Hepatocyte (in vitro differentiated cells): ENCODE measurements around the gene PTPRZ1. TPM values are rescaled to one million over a fixed set of nuclear protein-coding genes. Genes with fewer than 3 reads are reported as not detected.

Source experiments
- DNase-seq: peaks from one replicate; pipeline ENCODE4 v3.0.0-alpha.2; 2016; ENCODE audit warnings: low spot score
- H2AFZ ChIP-seq: fragments of 200-600 bp; sonication (generic); 2 replicates; pipeline ENCODE4 v1.6.0; 2016; ENCODE audit warnings: antibody characterized with exemption, mild to moderate bottlenecking
- H3K27ac ChIP-seq: fragments of 200-600 bp; sonication (generic); 2 replicates; pipeline ENCODE4 v1.5.1; 2016; ENCODE audit warnings: mild to moderate bottlenecking
- H3K27me3 ChIP-seq: fragments of 200-600 bp; sonication (generic); 2 replicates; pipeline ENCODE4 v1.6.1; 2016
- H3K36me3 ChIP-seq: fragments of 200-600 bp; sonication (generic); replicated peaks from 2 replicates; pipeline ENCODE4 v1.5.1; 2016; ENCODE audit warnings: low read depth; ENCODE audit not compliant: insufficient read depth
- H3K4me1 ChIP-seq: fragments of 200-600 bp; sonication (generic); 2 replicates; pipeline ENCODE4 v1.5.1; 2016; ENCODE audit warnings: mild to moderate bottlenecking, moderate library complexity; ENCODE audit not compliant: insufficient read depth
- H3K4me2 ChIP-seq: fragments of 200-600 bp; sonication (generic); 2 replicates; pipeline ENCODE4 v1.6.0; 2016
- H3K4me3 ChIP-seq: fragments of 200-600 bp; sonication (generic); 2 replicates; pipeline ENCODE4 v1.5.1; 2016; ENCODE audit warnings: mild to moderate bottlenecking
- H3K79me2 ChIP-seq: fragments of 200-600 bp; sonication (generic); 2 replicates; pipeline ENCODE4 v1.6.0; 2017; ENCODE audit warnings: mild to moderate bottlenecking
- H3K9me2 ChIP-seq: fragments of 200-600 bp; sonication (generic); replicated peaks from 2 replicates; pipeline ENCODE4 v1.6.0; 2017; ENCODE audit warnings: mild to moderate bottlenecking; ENCODE audit not compliant: insufficient read depth
- H3K9me3 ChIP-seq: fragments of 200-600 bp; sonication (generic); 2 replicates; pipeline ENCODE4 v1.5.1; 2016; ENCODE audit warnings: low read depth, mild to moderate bottlenecking
- H4K20me1 ChIP-seq: fragments of 200-600 bp; sonication (generic); 2 replicates; pipeline ENCODE4 v1.6.0; 2016; ENCODE audit warnings: mild to moderate bottlenecking; ENCODE audit not compliant: insufficient read depth, poor library complexity, severe bottlenecking
- CTCF ChIP-seq: fragments of 200-600 bp; sonication (generic); IDR thresholded peaks from 2 replicates; pipeline ENCODE4 v1.5.1; 2016; ENCODE audit warnings: antibody characterized with exemption, mild to moderate bottlenecking; ENCODE audit not compliant: poor library complexity
- EZH2 ChIP-seq: fragments of 200-600 bp; sonication (generic); IDR thresholded peaks from 2 replicates; pipeline ENCODE4 v1.6.1; 2016; ENCODE audit warnings: antibody characterized with exemption, mild to moderate bottlenecking, borderline replicate concordance
- EZH2phosphoT487 ChIP-seq: fragments of 200-600 bp; sonication (generic); IDR thresholded peaks from one replicate; pipeline ENCODE4 v1.6.1; 2018; ENCODE audit warnings: antibody characterized with exemption, mild to moderate bottlenecking, low read depth, moderate library complexity; ENCODE audit not compliant: unreplicated experiment, severe bottlenecking
- WGBS: methylation state at CpG from one replicate; pipeline ENCODE4 v1.1.6; 2016; ENCODE audit warnings: low lambda C conversion rate; ENCODE audit errors: missing lambda C conversion rate; 5-methylcytosine and 5-hydroxymethylcytosine counted together
- polyA plus RNA-seq: library from polyadenylated mRNA; unstranded; fragments of >200 nt; fragmentation: Nextera tagmentation; extraction: Ambion mirVana; gene quantifications from 2 replicates; pipeline ENCODE4 v1.2.1, GENCODE V29; 2016
- total RNA-seq: library from RNA; depleted of rRNA; stranded (reverse); fragments of >200 nt; gene quantifications from 2 replicates; pipeline ENCODE4 v1.2.3, GENCODE V29; 2014

The PTPRZ1 gene
- total and polyA plus RNA-seq, 2 experiments from 2014 or later: 0.41 to 5.0 TPM

- no peak overlapping the region for H3K4me2 ChIP-seq
- no peaks in the 10 kb centered on the region for H3K36me3 ChIP-seq
- H3K27ac ChIP-seq: no peak overlapping the region
- H3K4me3 ChIP-seq: no peak overlapping the region
- no peak for TF ChIP-seq EZH2phosphoT487
- peak; percentile 63 for TF ChIP-seq CTCF
- no peak for TF ChIP-seq EZH2
- H3K9me2 ChIP-seq: no peaks in the 10 kb centered on the region
- H3K79me2 ChIP-seq: no peaks in the 10 kb centered on the region
- WGBS: 12% methylated on average over 5 of the region's 5 CpGs
- H3K27me3 ChIP-seq: no peaks in the 10 kb centered on the region
- peak; percentile 79 for DNase-seq
- no peaks in the 10 kb centered on the region for H3K4me1 ChIP-seq
- H2AFZ ChIP-seq: no peak overlapping the region
- no peaks in the 10 kb centered on the region for H4K20me1 ChIP-seq
- no peaks in the 10 kb centered on the region for H3K9me3 ChIP-seq
Measured at GRCh38 chr7:121994625-121995410, 121.9 kb downstream of the PTPRZ1 start.

GRCh38 chr7:122006687-122007086 lies 133.7 kb downstream of the PTPRZ1 start:
- no peaks in the 10 kb centered on the region for H3K27me3 ChIP-seq

GRCh38 chr7:122010116-122010515 lies 137.2 kb downstream of the PTPRZ1 start:
- no peaks in the 10 kb centered on the region for H3K36me3 ChIP-seq
- WGBS: 93% methylated on average over 7 of the region's 7 CpGs
- H3K79me2 ChIP-seq: no peaks in the 10 kb centered on the region
- H3K4me1 ChIP-seq: no peaks in the 10 kb centered on the region
- H4K20me1 ChIP-seq: no peaks in the 10 kb centered on the region
- H3K4me2 ChIP-seq: no peak overlapping the region
- TF ChIP-seq EZH2: no peak
- no peak for TF ChIP-seq CTCF
- TF ChIP-seq EZH2phosphoT487: no peak
- no peak overlapping the region for H3K4me3 ChIP-seq
- H3K9me2 ChIP-seq: no peaks in the 10 kb centered on the region
- H3K27ac ChIP-seq: no peak overlapping the region
- H2AFZ ChIP-seq: no peak overlapping the region
- H3K27me3 ChIP-seq: no peaks in the 10 kb centered on the region
- DNase-seq: no peak
- no peaks in the 10 kb centered on the region for H3K9me3 ChIP-seq

More at GRCh38 chr7:122006687-122007086, 133.7 kb downstream of the PTPRZ1 start:
- Histone ChIP-seq H3K9me3 (no peaks in the 10 kb centered on the region), H3K4me3 (no peak overlapping the region), H3K4me1 (no peaks in the 10 kb centered on the region), H4K20me1 (no peaks in the 10 kb centered on the region), H3K36me3 (no peaks in the 10 kb centered on the region), H3K4me2 (no peak overlapping the region), H3K79me2 (no peaks in the 10 kb centered on the region), H2AFZ (no peak overlapping the region), H3K9me2 (no peaks in the 10 kb centered on the region), H3K27ac (no peak overlapping the region)
- 49% methylated on average over 2 of the region's 2 CpGs for WGBS
- TF ChIP-seq EZH2phosphoT487: no peak
- no peak for TF ChIP-seq EZH2
- no peak for TF ChIP-seq CTCF
- DNase-seq: no peak
